Measurements from ENCODE around the gene CDKAL1. TPM values are rescaled to one million over a fixed set of nuclear protein-coding genes. Genes with fewer than 3 reads are reported as not detected.
A peak's percentile ranks its signal among the peaks of the same experiment; 100 is the strongest.

The CDKAL1 gene
- total RNA-seq, 1 donor from 2014 or later: 34.3 TPM

- DNase-seq (ENCODE audit: low spot score, unreplicated experiment): no peak
- Mint-ChIP-seq H3K27ac (peak overlapping the region; percentile 64), H3K4me3 (ENCODE audit: low read depth) (no peak overlapping the region), H3K9me3 (ENCODE audit: low read depth) (no peaks in the 10 kb centered on the region), H3K4me1 (ENCODE audit: low read depth) (peaks cover 29% of the 10 kb centered on the region), H3K27me3 (no peaks in the 10 kb centered on the region), H3K36me3 (ENCODE audit: insufficient read depth) (no peaks in the 10 kb centered on the region)
- TF ChIP-seq, protein P1, sequence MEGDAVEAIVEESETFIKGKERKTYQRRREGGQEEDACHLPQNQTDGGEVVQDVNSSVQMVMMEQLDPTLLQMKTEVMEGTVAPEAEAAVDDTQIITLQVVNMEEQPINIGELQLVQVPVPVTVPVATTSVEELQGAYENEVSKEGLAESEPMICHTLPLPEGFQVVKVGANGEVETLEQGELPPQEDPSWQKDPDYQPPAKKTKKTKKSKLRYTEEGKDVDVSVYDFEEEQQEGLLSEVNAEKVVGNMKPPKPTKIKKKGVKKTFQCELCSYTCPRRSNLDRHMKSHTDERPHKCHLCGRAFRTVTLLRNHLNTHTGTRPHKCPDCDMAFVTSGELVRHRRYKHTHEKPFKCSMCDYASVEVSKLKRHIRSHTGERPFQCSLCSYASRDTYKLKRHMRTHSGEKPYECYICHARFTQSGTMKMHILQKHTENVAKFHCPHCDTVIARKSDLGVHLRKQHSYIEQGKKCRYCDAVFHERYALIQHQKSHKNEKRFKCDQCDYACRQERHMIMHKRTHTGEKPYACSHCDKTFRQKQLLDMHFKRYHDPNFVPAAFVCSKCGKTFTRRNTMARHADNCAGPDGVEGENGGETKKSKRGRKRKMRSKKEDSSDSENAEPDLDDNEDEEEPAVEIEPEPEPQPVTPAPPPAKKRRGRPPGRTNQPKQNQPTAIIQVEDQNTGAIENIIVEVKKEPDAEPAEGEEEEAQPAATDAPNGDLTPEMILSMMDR (IDR thresholded peaks at IDR 0.05; ENCODE audit: unreplicated experiment): no peak
Measured at GRCh38 chr6:21132446-21132845, 598.2 kb downstream of the CDKAL1 start.

GRCh38 chr6:21132856-21133838, 598.9 kb downstream of the CDKAL1 start:
- no peaks in the 10 kb centered on the region for H3K27me3 Mint-ChIP-seq
- no peak overlapping the region for H3K4me3 Mint-ChIP-seq (ENCODE audit: low read depth)
- H3K9me3 Mint-ChIP-seq (ENCODE audit: low read depth): no peaks in the 10 kb centered on the region
- DNase-seq (ENCODE audit: low spot score, unreplicated experiment): no peak
- H3K27ac Mint-ChIP-seq: peak overlapping the region; percentile 64
- H3K36me3 Mint-ChIP-seq (ENCODE audit: insufficient read depth): no peaks in the 10 kb centered on the region
- TF ChIP-seq, protein P1 (IDR thresholded peaks at IDR 0.05; ENCODE audit: unreplicated experiment): no peak
- peaks cover 33% of the 10 kb centered on the region for H3K4me1 Mint-ChIP-seq (ENCODE audit: low read depth)

DNA sequence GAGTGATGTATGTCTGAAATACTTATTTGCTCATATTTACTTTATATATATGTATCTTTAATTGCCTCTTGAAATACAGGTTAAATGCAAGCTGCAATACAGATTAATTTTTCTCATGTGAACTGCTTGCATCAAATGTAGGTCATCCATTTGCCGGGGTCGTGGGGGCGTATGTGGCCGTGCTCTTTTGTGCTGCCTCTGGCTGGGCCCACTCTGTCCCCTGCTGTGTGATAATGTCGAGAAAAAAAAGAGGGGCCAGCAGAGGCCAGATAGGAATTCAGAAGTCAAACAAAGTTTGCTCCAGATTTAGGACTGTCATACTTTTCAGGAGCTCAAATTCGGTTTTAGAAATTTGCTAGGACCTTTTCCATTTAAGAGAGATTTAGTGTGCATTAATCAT, 599.6 kb downstream of the CDKAL1 start:
- Mint-ChIP-seq H3K27me3 (no peaks in the 10 kb centered on the region), H3K9me3 (ENCODE audit: low read depth) (no peaks in the 10 kb centered on the region), H3K4me3 (ENCODE audit: low read depth) (no peak overlapping the region), H3K27ac (peak overlapping the region; percentile 68), H3K4me1 (ENCODE audit: low read depth) (peaks cover 40% of the 10 kb centered on the region), H3K36me3 (ENCODE audit: insufficient read depth) (no peaks in the 10 kb centered on the region)
- TF ChIP-seq, protein P1 (IDR thresholded peaks at IDR 0.05; ENCODE audit: unreplicated experiment): no peak
- no peak for DNase-seq (ENCODE audit: low spot score, unreplicated experiment)

DNA sequence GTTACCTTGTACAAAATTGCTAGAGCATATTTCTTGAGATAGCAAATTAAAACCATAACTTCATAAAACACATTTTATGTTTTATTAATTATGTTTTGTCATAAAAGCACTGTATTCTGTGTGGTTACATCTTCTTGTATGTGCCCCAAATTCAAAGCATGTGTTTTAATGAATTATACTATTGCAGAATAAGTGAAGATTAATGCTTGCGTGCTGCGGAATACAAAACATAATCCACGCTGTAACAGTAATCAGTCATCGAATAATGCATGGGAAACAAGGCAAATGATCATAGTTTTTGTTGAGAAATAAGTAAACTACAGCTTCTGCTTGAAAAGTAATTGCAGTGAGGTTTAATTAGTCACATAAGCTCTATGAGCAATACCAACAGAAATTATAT, 600.1 kb downstream of the CDKAL1 start:
- Mint-ChIP-seq H3K36me3 (ENCODE audit: insufficient read depth) (no peaks in the 10 kb centered on the region), H3K27ac (no peak overlapping the region), H3K4me3 (ENCODE audit: low read depth) (no peak overlapping the region), H3K4me1 (ENCODE audit: low read depth) (peaks cover 40% of the 10 kb centered on the region), H3K27me3 (no peaks in the 10 kb centered on the region), H3K9me3 (ENCODE audit: low read depth) (no peaks in the 10 kb centered on the region)
- TF ChIP-seq, protein P1 (IDR thresholded peaks at IDR 0.05; ENCODE audit: unreplicated experiment): no peak
- no peak for DNase-seq (ENCODE audit: low spot score, unreplicated experiment)

DNA sequence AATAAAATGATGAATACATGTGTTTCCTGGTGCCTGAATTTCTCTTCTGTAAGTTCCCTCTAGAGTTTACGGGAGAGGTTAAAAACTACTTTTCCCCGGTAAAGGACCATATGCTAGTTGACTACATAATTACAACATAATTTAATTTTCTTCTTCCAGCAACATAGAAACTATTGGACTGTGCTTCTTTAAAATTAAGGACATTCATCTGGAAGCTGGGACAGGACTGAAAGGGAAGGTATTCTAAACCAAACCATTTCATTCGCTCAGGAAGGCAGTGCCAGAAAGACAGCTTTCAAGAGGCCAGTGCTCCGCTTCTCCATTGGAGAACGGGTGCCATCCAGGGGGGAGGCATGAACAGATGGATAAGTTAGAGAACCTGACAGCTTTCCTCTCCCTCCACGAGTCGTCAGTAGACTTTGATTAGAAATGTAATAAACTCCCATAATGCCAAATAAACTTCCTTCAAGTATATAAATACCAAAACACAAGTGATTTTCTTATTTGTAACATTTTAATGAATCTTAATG, 601.3 kb downstream of the CDKAL1 start:
- Mint-ChIP-seq H3K4me3 (ENCODE audit: low read depth) (no peak overlapping the region), H3K27me3 (no peaks in the 10 kb centered on the region), H3K9me3 (ENCODE audit: low read depth) (peaks cover 2% of the 10 kb centered on the region), H3K4me1 (ENCODE audit: low read depth) (peaks cover 44% of the 10 kb centered on the region), H3K27ac (peak overlapping the region; percentile 20), H3K36me3 (ENCODE audit: insufficient read depth) (peaks cover 1% of the 10 kb centered on the region)
- DNase-seq (ENCODE audit: low spot score, unreplicated experiment): no peak
- TF ChIP-seq, protein P1 (IDR thresholded peaks at IDR 0.05; ENCODE audit: unreplicated experiment): no peak

Measured in progenitor cell of endocrine pancreas (in vitro differentiated cells).